Measurements from ENCODE around the gene GALNT13. TPM values are rescaled to one million over a fixed set of nuclear protein-coding genes. Genes with fewer than 3 reads are reported as not detected.

GALNT13 gene
- total and polyA plus RNA-seq, 2 donors (not counting 1 experiment from before 2014, with no cell fraction given), result not detected

DNA sequence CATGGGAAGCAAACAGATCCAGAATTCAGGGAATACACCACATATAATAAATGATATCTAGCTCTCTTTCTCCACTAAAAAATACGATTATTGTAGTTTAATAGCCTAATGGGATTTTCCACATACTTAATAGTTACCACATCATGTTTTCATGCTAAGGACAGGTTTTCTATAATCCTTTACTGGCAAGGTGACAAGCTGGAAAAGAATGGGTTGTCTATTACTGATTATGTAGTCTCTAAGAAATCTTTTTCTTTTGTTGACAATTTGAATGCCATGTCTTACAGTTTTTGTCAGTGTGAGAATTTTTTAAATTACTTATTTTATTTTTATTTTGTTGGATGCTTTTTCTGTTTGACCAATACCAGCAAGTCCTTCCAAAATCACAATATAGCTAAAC, 177.8 kb downstream of the GALNT13 start:
- H3K27ac ChIP-seq (ENCODE audit: low read length in 2 of 2), result no peak overlapping the region
- Mint-ChIP-seq H3K4me1 (no peaks in the 10 kb centered on the region), H3K27ac (no peak overlapping the region), H3K9me3 (ENCODE audit: insufficient read depth) (peaks cover 5% of the 10 kb centered on the region), H3K4me3 (no peak overlapping the region), H3K27me3 (no peaks in the 10 kb centered on the region)
- H3K9me3 ChIP-seq (ENCODE audit: control extremely low read depth in 1 of 3, control insufficient read depth in 2 of 3, insufficient read depth in 1 of 3, low read length in 2 of 3), result no peaks in the 10 kb centered on the region
- H4K20me1 ChIP-seq (ENCODE audit: control insufficient read depth, insufficient read depth, low read length, poor library complexity, severe bottlenecking), result no peaks in the 10 kb centered on the region
- no peak overlapping the region for H3K4me2 ChIP-seq (replicated peaks; ENCODE audit: low read depth, low read length, poor library complexity, severe bottlenecking)
- ATAC-seq (ENCODE audit: low read depth) (no peak), DNase-seq (no peak)
- CTCF ChIA-PET, result no interaction called here
- intact Hi-C loops (cut with micrococcal nuclease), result no loop called here
- H3K27me3 ChIP-seq (replicated peaks in 1 of 4; ENCODE audit: control extremely low read depth in 1 of 4, control insufficient read depth in 3 of 4, insufficient read depth in 4 of 4, low read length in 3 of 4), result no peaks in the 10 kb centered on the region
- no peaks in the 10 kb centered on the region for H3K36me3 ChIP-seq (replicated peaks in 1 of 2; ENCODE audit: control extremely low read depth in 1 of 2, control insufficient read depth in 1 of 2, extremely low read depth in 1 of 2, insufficient read depth in 2 of 2, low read length in 1 of 2)
- no peaks in the 10 kb centered on the region for H3K79me2 ChIP-seq (ENCODE audit: control insufficient read depth, insufficient read depth, low read length)
- no peak overlapping the region for H2AFZ ChIP-seq (ENCODE audit: insufficient read depth, low read depth, low read length, poor library complexity, severe bottlenecking)
- H3K9ac ChIP-seq (ENCODE audit: low read length), result no peak overlapping the region
- POLR2A ChIA-PET, result no interaction called here
- no peak overlapping the region for H3K4me3 ChIP-seq (ENCODE audit: control extremely low read depth in 1 of 5, extremely low read depth in 1 of 5, insufficient read depth in 1 of 5, low read depth in 2 of 5, low read length in 4 of 5)
- no peaks in the 10 kb centered on the region for H3K4me1 ChIP-seq (ENCODE audit: control insufficient read depth in 2 of 2, insufficient read depth in 2 of 2, low read length in 2 of 2)
- TF ChIP-seq EZH2 (IDR thresholded peaks at IDR 0.05; ENCODE audit: borderline replicate concordance, insufficient read depth, low read depth, low read length, poor library complexity, severe bottlenecking), result no peak
- TF ChIP-seq, protein P1, sequence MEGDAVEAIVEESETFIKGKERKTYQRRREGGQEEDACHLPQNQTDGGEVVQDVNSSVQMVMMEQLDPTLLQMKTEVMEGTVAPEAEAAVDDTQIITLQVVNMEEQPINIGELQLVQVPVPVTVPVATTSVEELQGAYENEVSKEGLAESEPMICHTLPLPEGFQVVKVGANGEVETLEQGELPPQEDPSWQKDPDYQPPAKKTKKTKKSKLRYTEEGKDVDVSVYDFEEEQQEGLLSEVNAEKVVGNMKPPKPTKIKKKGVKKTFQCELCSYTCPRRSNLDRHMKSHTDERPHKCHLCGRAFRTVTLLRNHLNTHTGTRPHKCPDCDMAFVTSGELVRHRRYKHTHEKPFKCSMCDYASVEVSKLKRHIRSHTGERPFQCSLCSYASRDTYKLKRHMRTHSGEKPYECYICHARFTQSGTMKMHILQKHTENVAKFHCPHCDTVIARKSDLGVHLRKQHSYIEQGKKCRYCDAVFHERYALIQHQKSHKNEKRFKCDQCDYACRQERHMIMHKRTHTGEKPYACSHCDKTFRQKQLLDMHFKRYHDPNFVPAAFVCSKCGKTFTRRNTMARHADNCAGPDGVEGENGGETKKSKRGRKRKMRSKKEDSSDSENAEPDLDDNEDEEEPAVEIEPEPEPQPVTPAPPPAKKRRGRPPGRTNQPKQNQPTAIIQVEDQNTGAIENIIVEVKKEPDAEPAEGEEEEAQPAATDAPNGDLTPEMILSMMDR (IDR thresholded peaks at IDR 0.05), result no peak
- no CpG with 5 or more reads among the region's 1 CpG for WGBS (ENCODE audit: insufficient coverage)

DNA sequence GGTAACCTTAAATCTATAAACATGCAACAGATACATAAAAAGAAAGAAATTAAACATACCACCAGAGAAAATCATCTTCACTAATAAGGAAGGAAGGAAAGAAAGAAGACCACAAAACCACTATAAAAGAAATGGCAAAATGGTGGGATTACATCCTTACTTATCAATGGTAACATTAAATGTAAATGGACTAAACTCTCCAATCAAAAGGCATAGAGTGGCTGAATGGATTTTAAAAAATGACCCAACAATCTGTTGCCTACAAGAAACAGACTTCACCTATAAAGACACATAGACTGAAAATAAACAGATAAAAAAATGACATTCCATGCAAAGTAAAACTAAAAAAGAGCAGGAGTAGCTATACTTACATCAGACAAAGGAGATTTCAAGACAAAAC, 195.4 kb downstream of the GALNT13 start:
- H2AFZ ChIP-seq (ENCODE audit: insufficient read depth, low read depth, low read length, poor library complexity, severe bottlenecking), result no peak overlapping the region
- no peak for DNase-seq
- Mint-ChIP-seq H3K9me3 (ENCODE audit: insufficient read depth) (peaks cover 4% of the 10 kb centered on the region), H3K4me1 (no peaks in the 10 kb centered on the region), H3K27ac (no peak overlapping the region), H3K27me3 (no peaks in the 10 kb centered on the region), H3K4me3 (no peak overlapping the region)
- no peak overlapping the region for H3K27ac ChIP-seq (ENCODE audit: low read length in 2 of 2)
- H3K9me3 ChIP-seq (ENCODE audit: control extremely low read depth in 1 of 3, control insufficient read depth in 2 of 3, insufficient read depth in 1 of 3, low read length in 2 of 3), result peaks cover 0 to 7% (median 4%) of the 10 kb centered on the region in 3 donors
- H3K4me2 ChIP-seq (replicated peaks; ENCODE audit: low read depth, low read length, poor library complexity, severe bottlenecking), result no peak overlapping the region
- intact Hi-C loops (cut with micrococcal nuclease), result no loop called here
- ATAC-seq (ENCODE audit: low read depth), result no peak
- no peak overlapping the region for H3K4me3 ChIP-seq (ENCODE audit: control extremely low read depth in 1 of 5, extremely low read depth in 1 of 5, insufficient read depth in 1 of 5, low read depth in 2 of 5, low read length in 4 of 5)
- CTCF ChIA-PET, result no interaction called here
- H4K20me1 ChIP-seq (ENCODE audit: control insufficient read depth, insufficient read depth, low read length, poor library complexity, severe bottlenecking), result no peaks in the 10 kb centered on the region
- no peaks in the 10 kb centered on the region for H3K36me3 ChIP-seq (replicated peaks in 1 of 2; ENCODE audit: control extremely low read depth in 1 of 2, control insufficient read depth in 1 of 2, extremely low read depth in 1 of 2, insufficient read depth in 2 of 2, low read length in 1 of 2)
- H3K9ac ChIP-seq (ENCODE audit: low read length), result no peak overlapping the region
- POLR2A ChIA-PET, result no interaction called here
- H3K27me3 ChIP-seq (replicated peaks in 1 of 4; ENCODE audit: control extremely low read depth in 1 of 4, control insufficient read depth in 3 of 4, insufficient read depth in 4 of 4, low read length in 3 of 4), result no peaks in the 10 kb centered on the region
- TF ChIP-seq EZH2 (IDR thresholded peaks at IDR 0.05; ENCODE audit: borderline replicate concordance, insufficient read depth, low read depth, low read length, poor library complexity, severe bottlenecking), result no peak
- no peaks in the 10 kb centered on the region for H3K4me1 ChIP-seq (ENCODE audit: control insufficient read depth in 2 of 2, insufficient read depth in 2 of 2, low read length in 2 of 2)
- no peaks in the 10 kb centered on the region for H3K79me2 ChIP-seq (ENCODE audit: control insufficient read depth, insufficient read depth, low read length)
